ENCODE measurements around the gene ANP32A.
"Not testable (repeated sequence)": the region's sequence is repeated elsewhere in the genome, so short reads cannot be mapped to it uniquely, and the experiment has no call there.

DNA sequence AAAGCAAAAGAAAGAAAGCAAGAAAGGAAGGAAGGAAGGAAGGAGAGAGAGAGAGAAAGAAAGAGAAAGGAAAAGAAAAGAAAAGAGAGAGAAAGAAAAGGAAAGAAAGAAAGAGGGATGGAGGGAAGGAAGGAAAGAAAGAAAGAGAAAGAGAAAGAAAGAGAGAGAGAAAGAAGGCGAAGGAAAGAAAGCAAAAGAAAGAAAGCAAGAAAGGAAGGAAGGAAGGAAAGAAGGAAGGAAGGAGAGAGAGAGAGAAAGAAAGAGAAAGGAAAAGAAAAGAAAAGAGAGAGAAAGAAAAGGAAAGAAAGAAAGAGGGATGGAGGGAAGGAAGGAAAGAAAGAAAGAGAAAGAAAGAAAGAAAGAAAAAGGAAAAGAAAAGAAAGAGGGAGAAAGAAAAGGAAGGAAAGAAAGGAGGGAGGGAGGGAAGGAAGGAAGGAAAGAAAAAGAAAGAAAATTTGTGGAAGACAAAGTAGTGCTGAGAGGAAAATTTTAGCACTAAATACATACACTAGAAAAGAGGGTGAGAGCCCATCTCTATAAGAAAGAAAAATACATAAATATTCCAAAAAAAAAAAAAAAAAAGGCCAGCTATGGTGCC is 60.6 kb downstream of the ANP32A start:
- not testable (repeated sequence) for TF ChIP-seq CTCF, EP300 (IDR thresholded peaks at IDR 0.05)
